Measurements from ENCODE around the gene EGFR. TPM values are rescaled to one million over a fixed set of nuclear protein-coding genes. Genes with fewer than 3 reads are reported as not detected.

EGFR gene
- total RNA-seq, 1 donor from 2014 or later, result 62.7 TPM

GRCh38 chr7:55180963-55181542, 162.2 kb downstream of the EGFR start:
- Histone ChIP-seq H3K27ac (no peak overlapping the region), H3K9me3 (no peaks in the 10 kb centered on the region), H3K4me1 (no peaks in the 10 kb centered on the region), H3K4me3 (no peak overlapping the region), H3K36me3 (peaks cover 93% of the 10 kb centered on the region), H3K27me3 (ENCODE audit: low read depth) (no peaks in the 10 kb centered on the region)
- DNase-seq (no peak), ATAC-seq (no peak)
- TF ChIP-seq CTCF (IDR thresholded peaks at IDR 0.05), result no peak
- intact Hi-C loops (cut with DNase I), result no loop called here

- intact Hi-C loops (cut with DNase I), result no loop called here
- no peaks in the 10 kb centered on the region for H3K4me1 ChIP-seq
- DNase-seq, result no peak
- no peaks in the 10 kb centered on the region for H3K9me3 ChIP-seq
- H3K36me3 ChIP-seq, result peaks cover 95% of the 10 kb centered on the region
- H3K4me3 ChIP-seq, result no peak overlapping the region
- no peak overlapping the region for H3K27ac ChIP-seq
- no peaks in the 10 kb centered on the region for H3K27me3 ChIP-seq (ENCODE audit: low read depth)
- no peak for ATAC-seq
- no peak for TF ChIP-seq CTCF (IDR thresholded peaks at IDR 0.05)
Observed at GRCh38 chr7:55181762-55182161, 162.9 kb downstream of the EGFR start.

DNA sequence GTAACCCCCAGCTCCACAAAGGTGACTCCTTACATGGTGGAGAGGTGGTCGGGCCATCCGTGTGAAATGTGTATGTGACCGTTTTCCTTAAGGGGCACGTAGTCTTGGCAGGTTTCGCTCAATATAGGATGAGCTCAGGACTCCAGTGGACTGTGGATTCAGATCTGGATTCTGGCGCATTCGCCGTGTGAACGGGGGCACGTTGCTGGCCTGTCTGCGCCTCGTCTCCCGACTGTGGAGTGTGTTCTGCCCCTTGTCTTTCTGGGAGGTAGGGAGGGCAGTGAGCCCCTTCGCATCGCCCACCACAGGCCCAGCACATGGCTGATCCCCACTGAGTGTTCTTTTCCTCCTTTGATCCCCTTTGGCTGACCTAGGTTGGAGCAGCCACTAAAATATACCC, 165.1 kb downstream of the EGFR start:
- peaks cover 83% of the 10 kb centered on the region for H3K36me3 ChIP-seq
- intact Hi-C loops (cut with DNase I), result no loop called here
- H3K27ac ChIP-seq, result no peak overlapping the region
- ATAC-seq (no peak), DNase-seq (no peak)
- no peaks in the 10 kb centered on the region for H3K27me3 ChIP-seq (ENCODE audit: low read depth)
- no peaks in the 10 kb centered on the region for H3K9me3 ChIP-seq
- H3K4me3 ChIP-seq, result no peak overlapping the region
- H3K4me1 ChIP-seq, result peaks cover 15% of the 10 kb centered on the region
- TF ChIP-seq CTCF (IDR thresholded peaks at IDR 0.05), result no peak

- no peaks in the 10 kb centered on the region for H3K27me3 ChIP-seq (ENCODE audit: low read depth)
Observed at GRCh38 chr7:55185321-55185802, 166.5 kb downstream of the EGFR start.

GRCh38 chr7:55185941-55186609, 167.3 kb downstream of the EGFR start:
- DNase-seq (no peak), ATAC-seq (no peak)
- Histone ChIP-seq H3K27ac (no peak overlapping the region), H3K9me3 (no peaks in the 10 kb centered on the region), H3K36me3 (peaks cover 63% of the 10 kb centered on the region), H3K4me1 (peaks cover 25% of the 10 kb centered on the region), H3K4me3 (no peak overlapping the region), H3K27me3 (ENCODE audit: low read depth) (no peaks in the 10 kb centered on the region)
- intact Hi-C loops (cut with DNase I), result no loop called here
- no peak for TF ChIP-seq CTCF (IDR thresholded peaks at IDR 0.05)

More at GRCh38 chr7:55185321-55185802, 166.5 kb downstream of the EGFR start:
- Histone ChIP-seq H3K36me3 (peaks cover 68% of the 10 kb centered on the region), H3K4me1 (peaks cover 25% of the 10 kb centered on the region), H3K4me3 (no peak overlapping the region), H3K27ac (no peak overlapping the region), H3K9me3 (no peaks in the 10 kb centered on the region)
- ATAC-seq (no peak), DNase-seq (no peak)
- TF ChIP-seq CTCF (IDR thresholded peaks at IDR 0.05), result no peak
- intact Hi-C loops (cut with DNase I), result no loop called here
